SW 1271 (cell line): Measurements from ENCODE around the gene TRAPPC6A.
A peak's percentile ranks its signal among the peaks of the same experiment; 100 is the strongest.

ENCODE experiments used
- DNase-seq, 2 experiments: peaks; one replicate each; lab custom pipeline; 2025; lab: John Stamatoyannopoulos, UW

TRAPPC6A gene

DNA sequence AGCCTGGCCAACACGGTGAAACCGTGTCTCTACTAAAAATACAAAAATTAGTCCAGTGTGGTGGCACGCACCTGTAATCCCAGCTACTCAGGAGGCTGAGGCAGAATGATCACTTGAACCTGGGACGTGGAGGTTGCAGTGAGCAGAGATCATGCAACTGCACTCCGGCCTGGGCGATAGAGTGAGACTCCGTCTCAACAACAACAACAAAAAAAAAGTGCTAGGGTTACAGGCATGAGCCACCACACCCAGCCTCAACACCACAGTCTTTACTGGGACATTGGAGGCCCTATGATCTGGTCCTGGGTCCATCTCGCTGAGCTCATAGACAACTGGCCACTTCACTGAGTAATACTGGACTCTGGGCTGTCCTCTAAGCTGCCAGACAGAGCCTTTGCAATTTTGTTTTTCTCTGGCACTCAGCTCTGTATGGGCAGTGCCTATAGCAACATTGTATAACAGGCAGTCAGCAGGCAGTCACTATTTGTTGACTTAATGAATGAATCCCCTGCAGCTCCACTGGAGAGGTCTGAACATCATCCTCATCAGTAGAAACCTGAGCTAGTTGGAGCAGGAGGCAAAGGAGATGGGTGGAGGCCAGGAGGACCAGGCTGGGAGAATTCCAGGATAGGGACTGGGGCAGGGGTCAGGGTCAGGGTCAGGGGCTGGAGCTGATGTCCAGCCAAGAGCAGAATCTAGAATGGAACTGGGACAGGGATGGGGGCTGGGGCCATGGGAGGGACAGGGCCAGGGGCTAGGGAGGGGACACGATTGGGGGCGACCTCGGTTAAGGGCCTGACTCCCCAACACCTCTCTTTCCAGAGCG lies 8.7 kb upstream of the TRAPPC6A start:
- no peak for DNase-seq

DNA sequence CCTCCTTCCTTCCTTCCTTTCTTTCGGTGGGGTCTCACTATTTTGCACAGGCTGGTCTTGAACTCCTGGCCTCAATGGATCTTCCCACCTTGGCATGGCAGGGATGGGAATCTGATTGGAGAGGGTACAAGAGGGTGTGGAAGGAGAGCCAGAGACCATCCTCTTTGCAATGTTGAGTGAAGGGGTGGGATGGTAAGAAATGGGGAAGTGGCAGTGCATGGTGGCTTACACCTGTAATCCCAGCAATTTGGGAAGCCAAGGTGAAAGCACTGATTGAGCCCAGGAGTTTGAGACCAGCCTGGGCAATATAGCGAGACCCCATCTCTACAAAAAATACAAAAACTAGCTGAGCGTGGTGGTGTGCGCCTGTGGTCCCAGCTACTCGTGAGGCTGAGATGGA lies 6.1 kb upstream of the TRAPPC6A start:
- DNase-seq = no peak

DNA sequence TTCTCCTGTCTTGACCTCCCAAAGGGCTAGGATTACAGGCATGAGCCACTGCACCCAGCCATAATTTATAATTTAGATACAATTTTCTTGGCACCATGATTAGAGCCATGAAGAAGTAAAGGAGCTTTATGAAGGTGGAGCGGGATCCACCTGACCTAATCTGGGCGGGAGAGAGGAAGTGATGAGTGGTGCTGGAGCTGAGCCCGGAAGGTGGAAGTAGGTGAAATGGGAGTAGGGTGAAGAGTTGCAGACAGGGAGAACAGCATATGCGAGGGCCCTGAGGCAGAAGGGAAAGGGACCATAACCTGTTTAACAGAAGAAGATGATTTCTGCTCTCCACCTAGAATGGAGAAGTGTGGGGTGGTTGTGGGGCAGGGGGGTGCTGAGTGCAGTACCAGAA lies 4.7 kb upstream of the TRAPPC6A start:
- no peak for DNase-seq

DNA sequence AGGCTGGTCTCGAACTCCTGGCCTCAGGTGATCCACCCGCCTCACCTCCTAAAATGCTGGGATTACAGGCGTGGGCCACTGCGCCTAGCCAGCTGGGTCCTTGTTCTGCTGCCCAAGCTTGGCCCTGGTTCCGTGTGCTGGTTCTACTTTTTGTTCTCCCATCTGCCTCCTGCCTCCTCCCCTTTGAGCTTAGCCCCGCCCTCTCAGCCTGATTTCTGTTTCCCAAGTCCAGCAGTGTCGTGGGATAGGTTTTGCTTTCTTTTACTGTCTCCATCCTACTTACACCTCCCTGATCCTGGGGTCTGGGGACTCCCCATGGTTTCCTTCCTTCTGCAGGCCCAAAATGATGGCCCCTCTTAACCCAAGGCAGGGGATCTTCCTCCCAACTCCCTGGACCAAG lies 2.9 kb upstream of the TRAPPC6A start:
- no peak for DNase-seq

DNA sequence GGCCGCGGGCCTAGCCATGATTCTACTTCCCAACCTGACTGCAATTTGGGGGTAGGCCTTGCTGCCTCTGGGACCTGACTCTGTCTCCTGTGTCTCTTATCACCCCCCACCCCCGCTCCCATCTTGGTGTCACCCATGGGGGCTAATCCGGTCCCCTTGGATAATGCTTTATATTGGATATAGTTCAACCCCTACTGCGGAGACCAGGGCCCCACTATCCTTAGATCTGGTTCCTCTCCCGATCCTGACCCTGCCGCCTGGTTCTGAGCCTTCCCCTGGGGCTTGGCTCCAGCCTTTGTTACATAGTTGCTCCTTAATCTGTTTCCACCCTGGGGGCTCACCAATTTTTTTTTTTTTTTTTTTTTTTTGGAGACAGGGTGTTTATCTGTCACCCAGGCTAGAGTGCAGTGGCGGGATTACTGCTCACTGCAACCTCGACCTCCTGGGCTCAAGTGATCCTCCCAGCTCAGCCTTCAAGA lies 1.9 kb upstream of the TRAPPC6A start:
- DNase-seq = no peak

DNA sequence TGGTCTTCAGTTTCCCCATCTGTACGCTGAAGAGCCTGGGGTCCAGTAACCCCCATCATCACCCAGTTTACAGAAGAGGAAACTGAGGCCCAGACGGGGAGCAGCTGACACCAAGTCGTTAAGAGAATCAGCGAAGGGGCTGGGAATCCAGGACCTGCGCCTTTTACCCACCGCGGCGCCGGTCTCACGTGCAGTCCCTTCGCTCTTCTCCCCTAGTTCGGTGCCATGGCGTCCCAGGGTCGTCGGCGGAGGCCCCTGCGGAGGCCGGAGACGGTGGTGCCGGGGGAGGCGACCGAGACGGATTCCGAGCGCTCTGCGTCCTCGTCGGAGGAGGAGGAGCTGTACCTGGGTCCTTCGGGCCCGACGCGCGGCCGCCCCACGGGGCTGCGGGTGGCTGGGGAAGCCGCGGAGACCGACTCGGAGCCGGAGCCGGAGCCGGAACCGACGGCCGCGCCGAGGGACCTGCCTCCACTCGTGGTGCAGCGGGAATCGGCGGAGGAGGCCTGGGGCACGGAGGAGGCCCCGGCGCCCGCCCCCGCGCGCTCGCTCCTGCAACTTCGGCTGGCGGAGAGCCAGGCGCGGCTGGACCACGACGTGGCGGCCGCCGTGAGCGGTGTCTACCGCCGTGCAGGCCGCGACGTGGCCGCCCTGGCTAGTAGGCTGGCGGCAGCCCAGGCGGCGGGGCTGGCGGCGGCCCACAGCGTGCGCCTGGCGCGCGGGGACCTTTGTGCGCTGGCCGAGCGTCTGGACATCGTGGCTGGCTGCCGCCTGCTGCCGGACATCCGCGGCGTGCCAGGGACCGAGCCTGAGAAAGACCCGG lies 1.2 kb upstream of the TRAPPC6A start:
- DNase-seq = no peak

DNA sequence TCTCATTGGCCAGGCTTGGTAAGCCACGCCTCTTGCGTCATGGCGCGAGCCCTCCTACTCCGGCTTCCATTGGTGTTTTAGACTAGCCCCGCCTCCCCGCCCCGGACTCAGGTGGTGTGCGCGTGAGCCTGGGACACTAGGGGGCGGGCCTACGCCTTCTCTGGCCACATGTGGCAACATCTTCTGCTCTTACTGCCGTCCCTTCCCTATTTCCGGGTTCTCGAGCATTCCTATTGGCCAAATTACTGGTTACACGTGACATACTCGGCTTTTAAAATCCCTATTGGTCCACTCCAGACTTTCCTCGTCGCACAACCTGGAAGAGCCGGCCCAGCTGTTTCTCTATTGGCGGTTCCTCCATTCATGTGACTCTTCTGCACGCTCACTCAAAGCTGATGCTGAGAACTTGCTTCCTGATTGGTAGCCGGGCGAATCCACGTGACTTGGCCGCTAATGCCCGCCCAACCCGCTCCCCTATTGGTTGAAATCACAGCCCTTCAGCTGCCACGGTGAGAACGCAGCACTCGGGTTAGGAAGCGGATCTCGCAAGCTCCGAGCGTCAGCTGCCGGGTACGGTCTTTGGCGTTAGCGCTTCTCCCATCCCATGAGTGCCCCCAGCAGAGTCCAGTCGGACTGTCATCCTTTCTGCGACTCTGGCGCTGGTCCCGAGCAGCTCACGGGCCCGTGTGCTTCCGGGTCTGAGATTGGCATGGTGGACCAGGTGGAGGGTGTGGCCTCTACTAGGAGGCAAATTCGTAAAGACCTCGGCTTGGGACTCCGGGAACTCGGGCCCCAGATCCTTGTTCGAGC lies 430 bp upstream of the TRAPPC6A start, which contains the start of gene BLOC1S3:
BLOC1S3 (plus strand) TSS at position 523 of the 810 bp plus-strand sequence. CDS start 513 bp downstream, outside the sequence.
- peak; percentile 95 to 100 for DNase-seq

DNA sequence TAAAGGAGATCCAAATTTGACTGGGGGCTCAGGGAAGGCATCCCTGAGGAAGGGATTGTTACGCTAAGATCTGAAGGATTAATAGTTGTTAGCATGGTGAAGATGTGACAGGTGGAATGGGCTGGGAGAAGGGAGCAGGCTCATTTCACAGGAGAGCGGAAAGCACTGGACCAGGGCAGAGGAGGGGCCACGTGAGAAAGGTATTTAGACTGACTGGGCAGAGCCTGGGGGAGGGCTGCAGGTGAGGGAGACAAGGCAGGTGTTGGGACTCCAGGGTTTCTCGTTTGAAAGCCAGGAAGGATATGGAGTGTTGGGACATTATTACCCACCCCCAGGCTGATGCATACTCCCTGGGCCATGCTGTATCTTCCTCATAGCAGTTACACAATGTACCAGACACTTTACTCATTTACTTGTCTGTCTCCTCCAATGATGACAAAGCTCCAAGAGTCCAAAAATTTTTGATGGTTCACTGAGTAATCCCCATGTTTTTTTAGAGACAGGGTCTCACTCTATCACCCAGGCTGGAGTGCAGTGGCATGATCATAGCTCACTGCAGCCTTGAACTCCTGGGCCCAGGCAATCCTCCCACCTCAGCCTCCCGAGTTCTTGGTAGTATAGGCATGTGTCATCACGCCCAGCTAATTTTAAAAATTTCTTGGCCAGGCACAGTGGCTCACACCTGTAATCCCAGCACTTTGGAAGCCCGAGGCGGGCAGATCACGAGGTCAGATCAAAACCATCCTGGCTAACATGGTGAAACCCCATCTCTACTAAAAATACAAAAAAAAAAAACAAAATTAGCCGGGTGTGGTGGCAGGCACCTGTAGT lies 2.3 kb downstream of the TRAPPC6A start:
- DNase-seq = no peak

DNA sequence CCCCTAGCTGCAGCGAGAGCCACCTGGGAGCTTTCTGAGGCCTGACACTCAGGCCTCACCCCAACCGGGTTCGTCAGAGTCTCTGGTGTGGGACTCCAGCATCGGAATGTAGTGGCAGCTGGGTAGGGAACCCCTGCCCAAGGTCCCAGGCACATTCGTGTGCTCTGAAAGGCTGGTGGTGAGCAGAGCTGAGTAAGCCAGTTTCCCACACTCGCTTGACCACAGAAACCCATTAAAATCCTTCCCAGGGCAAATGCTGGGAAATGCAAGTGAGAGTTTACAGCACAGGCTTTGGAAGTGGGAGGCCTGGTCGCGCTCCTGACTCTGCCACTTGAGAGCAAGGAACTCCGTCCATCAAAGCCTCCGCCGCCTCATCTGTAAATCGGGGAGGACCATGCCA lies 4.2 kb downstream of the TRAPPC6A start:
- DNase-seq = no peak

DNA sequence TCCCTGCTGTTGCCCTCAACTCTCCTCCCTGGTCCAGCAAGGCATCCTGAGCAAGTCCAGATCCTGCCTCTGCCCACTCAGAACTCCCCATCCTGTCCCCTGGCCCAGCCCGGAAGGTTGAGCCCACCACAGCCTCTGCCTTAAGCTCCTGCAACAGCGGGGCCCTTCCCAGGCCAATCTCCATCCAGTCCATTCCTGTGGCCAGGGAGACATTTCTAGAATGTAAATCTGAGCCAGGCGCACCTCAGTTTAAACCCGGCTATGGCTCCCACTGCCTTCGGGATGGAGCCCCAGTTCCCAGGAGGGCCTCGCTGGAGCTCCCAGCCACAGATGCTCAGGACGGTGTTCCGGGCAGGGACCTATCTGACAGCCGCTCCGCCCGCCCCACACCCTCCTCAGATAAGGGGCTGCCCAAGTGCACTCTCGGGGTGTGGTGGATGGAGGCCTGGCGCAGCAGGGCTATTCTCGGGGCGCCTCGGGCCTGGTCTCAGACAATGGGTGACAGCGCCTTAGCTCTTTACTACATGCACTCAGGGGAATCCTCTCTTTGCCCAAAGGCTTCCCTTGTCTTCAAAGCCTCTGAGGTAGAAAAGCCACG lies 5.3 kb downstream of the TRAPPC6A start:
- no peak for DNase-seq

DNA sequence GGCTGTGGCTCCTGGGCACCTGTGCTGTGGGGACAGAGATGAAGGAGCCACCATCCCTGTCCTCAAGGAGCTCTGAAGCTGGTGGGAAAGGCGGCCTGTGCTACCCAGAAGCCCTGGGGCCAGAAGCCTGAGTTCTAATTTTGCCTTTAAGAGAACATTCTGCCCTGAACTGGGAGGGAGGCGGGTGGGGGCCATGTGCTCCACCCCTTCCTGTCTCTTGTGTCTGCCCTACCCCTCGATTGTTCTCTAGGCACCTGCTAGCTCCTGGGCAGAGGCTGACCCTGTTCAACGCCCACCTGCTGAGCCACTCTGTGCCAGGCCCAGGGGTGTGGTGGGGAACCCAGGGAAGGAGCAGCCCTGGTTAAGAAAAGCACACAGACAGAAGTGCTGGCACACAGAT lies 5.9 kb downstream of the TRAPPC6A start:
- no peak for DNase-seq

DNA sequence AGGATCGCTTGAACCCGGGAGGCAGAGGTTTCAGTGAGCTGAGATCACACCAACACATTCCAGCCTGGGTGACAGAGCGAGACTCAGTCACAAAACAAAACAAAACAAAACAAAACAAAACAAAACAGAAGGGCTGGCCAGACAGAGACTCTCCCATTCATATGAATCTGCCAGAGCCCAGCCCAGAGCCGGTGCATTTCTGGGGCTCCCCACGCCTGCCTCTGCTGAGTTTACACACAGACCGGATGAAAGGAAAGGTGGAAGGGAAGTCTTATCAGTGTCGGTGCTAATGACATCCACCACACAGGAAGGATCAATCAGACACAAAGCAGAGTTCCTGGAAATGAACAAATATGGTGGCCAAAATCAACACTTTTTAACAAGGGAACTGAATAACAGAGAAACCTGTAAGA lies 6.8 kb downstream of the TRAPPC6A start:
- DNase-seq = no peak

DNA sequence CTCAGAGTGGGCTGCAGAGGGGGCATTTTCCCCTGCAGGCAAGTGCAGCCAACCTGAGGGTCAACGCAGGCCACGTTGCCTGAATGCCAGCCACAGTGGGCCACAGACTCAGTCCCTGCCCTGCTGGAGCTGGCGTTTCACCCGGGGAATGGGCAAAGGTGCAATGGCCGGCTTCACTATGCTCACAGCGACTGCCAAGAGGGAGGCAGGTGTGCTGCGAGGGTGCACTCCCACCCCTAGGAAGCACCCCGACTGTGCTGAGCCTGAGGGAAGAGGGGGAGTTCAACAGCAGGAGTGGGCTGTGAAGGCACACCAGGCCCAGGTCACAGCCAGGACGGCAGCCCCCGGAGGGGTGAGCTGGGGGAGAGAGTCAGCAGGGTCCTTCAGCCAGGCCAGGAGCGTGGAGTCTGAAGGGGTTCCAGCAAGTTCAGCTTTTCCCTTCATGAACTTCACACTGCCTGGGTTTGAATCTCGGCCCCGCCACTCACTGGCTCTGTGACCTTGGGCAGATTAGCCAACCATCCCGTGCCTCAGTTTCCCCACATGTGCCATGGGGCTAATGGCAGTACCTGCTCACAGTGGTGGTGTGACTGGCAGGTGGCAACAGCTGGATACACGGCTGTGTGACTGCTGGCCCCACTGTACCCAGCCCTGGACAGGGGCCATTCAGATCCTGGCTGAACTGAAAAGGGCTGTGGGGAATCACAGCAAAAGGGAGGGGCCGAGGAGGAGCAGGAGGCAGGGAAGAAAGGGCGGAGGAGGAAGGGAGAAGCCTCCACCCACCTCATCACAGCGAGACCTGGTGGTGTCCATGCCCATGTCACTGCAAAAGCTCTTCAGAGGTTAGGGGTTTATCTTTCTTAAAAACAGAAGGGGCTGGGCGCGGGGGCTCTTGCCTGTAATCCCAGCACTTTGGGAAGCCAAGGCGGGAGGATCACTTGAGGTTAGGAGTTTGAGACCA lies 7.6 kb downstream of the TRAPPC6A start:
- DNase-seq = no peak

DNA sequence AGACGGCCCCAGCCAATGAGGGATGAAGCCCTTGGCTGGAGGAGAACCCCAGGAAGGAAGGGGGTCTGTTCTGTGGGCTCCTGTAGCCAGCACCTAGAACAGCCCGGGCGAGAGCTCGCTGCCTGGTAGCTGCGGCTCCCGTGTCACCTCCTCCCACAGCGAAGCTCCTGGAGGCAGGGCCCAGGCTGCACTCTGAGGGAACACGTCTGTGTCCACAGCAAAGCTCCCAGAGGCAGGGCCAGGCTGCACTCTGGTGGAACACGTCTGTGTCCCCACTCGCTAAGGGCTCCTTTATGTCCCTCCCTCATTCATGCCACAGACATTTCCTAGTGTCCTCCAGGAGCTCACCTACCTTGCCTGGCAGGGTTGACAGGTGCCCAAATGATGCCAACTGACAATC lies 8.4 kb downstream of the TRAPPC6A start:
- DNase-seq = no peak

DNA sequence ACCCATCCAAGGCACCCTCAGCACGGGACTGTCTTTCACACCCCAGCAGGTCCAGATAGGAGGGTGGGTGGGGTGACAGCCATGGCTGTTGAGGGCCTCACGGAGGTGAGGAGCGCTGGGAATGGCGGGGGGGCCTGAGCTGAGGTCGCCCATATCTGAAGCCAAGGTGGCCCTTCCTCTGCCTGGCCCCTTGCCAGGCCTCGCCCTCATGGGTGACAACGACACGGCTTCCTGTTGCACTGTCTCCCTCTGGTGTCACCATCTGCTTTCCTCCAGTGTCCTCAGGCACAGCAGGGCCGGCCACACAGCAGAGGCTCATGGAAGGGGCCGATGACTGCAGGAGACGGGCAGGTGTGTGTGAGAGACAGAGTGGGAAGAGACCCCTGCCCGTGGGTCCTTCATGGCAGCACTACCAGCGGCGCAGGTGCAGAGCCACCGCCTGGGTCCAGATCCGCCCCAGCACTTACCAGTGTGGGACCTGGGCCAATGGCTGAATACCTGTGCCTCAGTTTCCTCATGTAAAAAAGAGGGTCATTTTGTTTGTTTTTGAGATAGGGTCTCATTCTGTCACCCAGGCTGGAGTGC lies 9.2 kb downstream of the TRAPPC6A start:
- DNase-seq = no peak

DNA sequence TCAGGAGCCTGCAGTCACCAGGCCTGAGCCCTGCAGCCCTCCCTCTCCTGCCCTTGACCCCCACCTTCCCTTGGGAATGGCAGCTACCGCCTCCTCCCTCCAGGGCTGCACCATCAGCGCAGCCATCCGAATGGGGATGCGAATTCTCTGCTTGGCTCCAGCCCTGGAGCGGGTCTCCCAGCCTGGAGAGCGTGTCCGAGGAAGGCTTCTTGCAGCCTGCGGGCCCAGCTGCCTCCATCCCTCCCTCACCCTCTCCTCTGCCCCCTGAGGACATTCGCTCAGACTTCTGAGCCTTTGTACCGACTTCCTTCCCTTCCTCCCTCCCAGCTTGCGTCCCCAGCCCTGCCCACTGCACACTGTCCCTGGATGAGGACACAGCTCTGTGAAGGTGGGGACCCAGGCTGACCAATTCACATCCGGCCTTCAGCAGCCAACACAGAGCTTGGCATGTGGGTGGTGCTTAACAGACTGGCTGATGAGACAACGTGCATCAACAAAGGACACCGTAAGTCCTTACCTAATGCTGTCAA lies 11.2 kb downstream of the TRAPPC6A start:
- no peak for DNase-seq

DNA sequence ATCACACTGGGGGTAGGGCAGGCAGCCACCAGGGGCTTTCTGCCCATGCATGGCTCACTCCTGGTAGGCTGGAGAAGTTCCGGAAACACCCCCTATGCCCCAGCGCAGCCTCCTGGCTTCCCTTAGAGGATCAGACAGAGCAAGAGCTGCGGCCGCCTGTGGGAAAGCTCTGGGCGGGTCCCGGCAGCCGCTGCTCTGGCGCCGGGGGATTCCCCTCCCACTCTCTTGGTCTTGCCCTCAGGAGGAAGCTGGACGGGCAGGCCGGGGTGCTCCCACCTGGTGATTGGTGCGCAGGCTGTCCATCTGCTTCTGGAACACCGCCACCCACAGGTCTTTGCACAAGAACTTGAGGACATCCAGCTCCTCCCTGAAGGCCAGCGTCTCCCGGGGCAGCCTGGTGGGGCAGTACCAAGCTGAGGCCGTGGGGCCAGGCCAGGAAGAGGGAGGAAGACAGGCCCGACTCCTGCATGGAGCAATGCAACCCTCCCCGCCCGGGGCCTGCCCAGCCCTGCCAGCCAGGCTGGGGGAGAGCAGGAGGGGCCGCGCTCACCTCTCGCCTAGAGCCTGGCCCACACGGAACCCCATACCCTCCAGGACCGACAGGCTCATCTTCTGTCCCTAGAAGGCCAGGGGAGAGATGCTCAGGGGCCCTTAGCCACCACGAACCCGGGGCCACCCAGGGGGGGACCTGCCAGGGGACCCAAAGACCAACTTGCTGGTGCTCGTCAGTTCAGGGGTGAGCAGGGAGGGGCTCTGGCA lies 13.3 kb downstream of the TRAPPC6A start:
- DNase-seq = no peak

DNA sequence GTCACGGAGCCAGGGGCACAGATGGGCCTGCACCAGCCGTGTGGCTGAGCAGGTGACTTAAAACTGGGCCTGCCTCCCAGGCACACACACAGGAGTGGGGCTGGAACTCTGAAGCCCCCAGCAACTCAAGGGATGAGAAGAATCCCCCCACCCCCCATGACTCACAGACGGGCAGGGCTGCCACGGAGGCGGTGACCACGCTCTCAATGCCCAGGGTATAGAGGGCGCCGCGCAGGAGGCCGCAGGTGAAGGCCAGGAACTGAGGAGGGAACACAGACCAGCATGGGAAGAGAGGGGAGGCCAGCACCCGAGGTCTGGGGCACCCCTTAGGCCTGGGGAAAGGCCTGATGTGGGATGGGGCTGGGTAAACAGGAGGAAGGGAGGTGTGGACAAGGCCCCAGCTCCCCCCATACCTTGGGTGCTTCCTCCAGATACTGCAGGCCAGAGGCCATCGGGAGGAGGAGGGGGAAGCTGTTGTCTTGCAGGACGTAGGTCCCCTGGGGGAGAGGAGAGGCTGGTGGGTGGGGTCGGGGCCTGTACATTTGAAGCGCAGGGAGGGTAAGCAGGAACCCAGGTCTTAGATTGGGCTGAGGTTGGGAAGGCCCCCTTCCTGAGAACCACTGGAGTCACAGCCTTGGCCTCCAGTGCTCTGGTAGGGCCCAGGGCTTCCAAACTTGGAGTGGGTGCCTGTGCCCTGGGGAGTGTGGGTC lies 14.1 kb downstream of the TRAPPC6A start:
- no peak for DNase-seq
